ENCODE measurements around the gene FAM124A. TPM values are rescaled to one million over a fixed set of nuclear protein-coding genes. Genes with fewer than 3 reads are reported as not detected.

Gene FAM124A
- total RNA-seq, 2 experiments from 2014 or later: 0.07 to 0.25 TPM

GRCh38 chr13:51191743-51192142, 30.5 kb upstream of the FAM124A start:
- ChIA-PET POLR2A (no interaction called here), CTCF (interaction anchor here (1.0 kb wide), 1 partner anchor 95 kb away, joined by 3 read pairs; no protein-coding TSS in a partner anchor)
- Mint-ChIP-seq H3K27ac (no peak overlapping the region), H3K9me3 (no peaks in the 10 kb centered on the region), H3K4me3 (no peak overlapping the region), H3K27me3 (peaks cover 14% of the 10 kb centered on the region), H3K36me3 (ENCODE audit: low read depth) (no peaks in the 10 kb centered on the region), H3K4me1 (ENCODE audit: low read depth) (peaks cover 8% of the 10 kb centered on the region)
- no peak for ATAC-seq
- intact Hi-C loops (cut with micrococcal nuclease): no loop called here
- DNase-seq: no peak
- TF ChIP-seq CTCF (IDR thresholded peaks at IDR 0.05): no peak

GRCh38 chr13:51192348-51192747, 29.9 kb upstream of the FAM124A start:
- no peaks in the 10 kb centered on the region for H3K9me3 Mint-ChIP-seq
- no peak overlapping the region for H3K27ac Mint-ChIP-seq
- TF ChIP-seq CTCF (IDR thresholded peaks at IDR 0.05): no peak
- ATAC-seq (peak; percentile 61), DNase-seq (peak; percentile 7)
- intact Hi-C loops (cut with micrococcal nuclease): no loop called here
- no peaks in the 10 kb centered on the region for H3K36me3 Mint-ChIP-seq (ENCODE audit: low read depth)
- peaks cover 8% of the 10 kb centered on the region for H3K4me1 Mint-ChIP-seq (ENCODE audit: low read depth)
- peaks cover 11% of the 10 kb centered on the region for H3K27me3 Mint-ChIP-seq
- POLR2A ChIA-PET: no interaction called here
- no peak overlapping the region for H3K4me3 Mint-ChIP-seq
- CTCF ChIA-PET: interaction anchor here (1.0 kb wide), 1 partner anchor 94 kb away, joined by 3 read pairs; no protein-coding TSS in a partner anchor

GRCh38 chr13:51193387-51193786, 28.8 kb upstream of the FAM124A start:
- no peak overlapping the region for H3K27ac Mint-ChIP-seq
- CTCF ChIA-PET: interaction anchor here (1.0 kb wide), 1 partner anchor 28 kb away, joined by 3 read pairs; no protein-coding TSS in a partner anchor
- H3K27me3 Mint-ChIP-seq: peaks cover 13% of the 10 kb centered on the region

GRCh38 chr13:51194942-51195341, 27.3 kb upstream of the FAM124A start:
- H3K27me3 Mint-ChIP-seq: peaks cover 13% of the 10 kb centered on the region
- H3K36me3 Mint-ChIP-seq (ENCODE audit: low read depth): no peaks in the 10 kb centered on the region
- POLR2A ChIA-PET: no interaction called here
- CTCF ChIA-PET: no interaction called here
- TF ChIP-seq CTCF (IDR thresholded peaks at IDR 0.05): no peak
- ATAC-seq (no peak), DNase-seq (no peak)
- H3K4me3 Mint-ChIP-seq: no peak overlapping the region
- intact Hi-C loops (cut with micrococcal nuclease): no loop called here
- H3K27ac Mint-ChIP-seq: no peak overlapping the region
- peaks cover 2% of the 10 kb centered on the region for H3K9me3 Mint-ChIP-seq
- peaks cover 8% of the 10 kb centered on the region for H3K4me1 Mint-ChIP-seq (ENCODE audit: low read depth)

More at GRCh38 chr13:51193387-51193786, 28.8 kb upstream of the FAM124A start:
- intact Hi-C loops (cut with micrococcal nuclease): no loop called here
- Mint-ChIP-seq H3K9me3 (no peaks in the 10 kb centered on the region), H3K4me1 (ENCODE audit: low read depth) (peaks cover 8% of the 10 kb centered on the region), H3K4me3 (no peak overlapping the region), H3K36me3 (ENCODE audit: low read depth) (no peaks in the 10 kb centered on the region)
- no peak for ATAC-seq
- TF ChIP-seq CTCF (IDR thresholded peaks at IDR 0.05): no peak
- no peak for DNase-seq
- POLR2A ChIA-PET: interaction anchor here (0.7 kb wide), 1 partner anchor 179 kb away, joined by 3 read pairs; no protein-coding TSS in a partner anchor

- intact Hi-C loops (cut with micrococcal nuclease): no loop called here
- DNase-seq (no peak), ATAC-seq (no peak)
- Mint-ChIP-seq H3K36me3 (ENCODE audit: low read depth) (no peaks in the 10 kb centered on the region), H3K27ac (no peak overlapping the region), H3K27me3 (peaks cover 15% of the 10 kb centered on the region), H3K9me3 (peaks cover 4% of the 10 kb centered on the region), H3K4me1 (ENCODE audit: low read depth) (peaks cover 6% of the 10 kb centered on the region), H3K4me3 (no peak overlapping the region)
- ChIA-PET CTCF (interaction anchor here (1.4 kb wide), 1 partner anchor 85 kb away, joined by 6 read pairs; no protein-coding TSS in a partner anchor), POLR2A (no interaction called here)
- TF ChIP-seq CTCF (IDR thresholded peaks at IDR 0.05): no peak
These were observed 20.3 kb upstream of the FAM124A start for GRCh38 chr13:51201886-51202285.

All from activated CD8-positive, alpha-beta T cell treated with anti-CD3 and anti-CD28 coated beads for 36 hours (primary cell).